NCI-H1436 (cell line): ENCODE results near the gene TCAIM.
A peak's percentile ranks its signal among the peaks of the same experiment; 100 is the strongest.
"Not testable (repeated sequence)": the region's sequence is repeated elsewhere in the genome, so short reads cannot be mapped to it uniquely, and the experiment has no call there.

Source experiments
- DNase-seq: peaks from one replicate; lab custom pipeline; 2025; lab: John Stamatoyannopoulos, UW

TCAIM gene

GRCh38 chr3:44416031-44417030 lies 77.8 kb downstream of the TCAIM start:
- DNase-seq = no peak

GRCh38 chr3:44418118-44418517 lies 79.6 kb downstream of the TCAIM start:
- not testable (repeated sequence) for DNase-seq

- DNase-seq = no peak
Observed at GRCh38 chr3:44418549-44418948, 80.0 kb downstream of the TCAIM start.

- DNase-seq = no peak
Observed at GRCh38 chr3:44419116-44419922, 80.8 kb downstream of the TCAIM start.

GRCh38 chr3:44419923-44420650 lies 81.5 kb downstream of the TCAIM start:
- no peak for DNase-seq

GRCh38 chr3:44420676-44421075 lies 82.1 kb downstream of the TCAIM start:
- DNase-seq = no peak

GRCh38 chr3:44421280-44421679 lies 82.7 kb downstream of the TCAIM start:
- DNase-seq = no peak

GRCh38 chr3:44424758-44425157 lies 86.2 kb downstream of the TCAIM start:
- no peak for DNase-seq

- DNase-seq = peak; percentile 2
Observed at GRCh38 chr3:44427683-44428082, 89.1 kb downstream of the TCAIM start.

- DNase-seq = no peak
Observed at GRCh38 chr3:44428910-44429309, 90.3 kb downstream of the TCAIM start.

GRCh38 chr3:44429459-44429858 lies 90.9 kb downstream of the TCAIM start:
- DNase-seq = no peak

GRCh38 chr3:44430466-44430865 lies 91.9 kb downstream of the TCAIM start:
- no peak for DNase-seq

GRCh38 chr3:44434834-44435510 lies 96.4 kb downstream of the TCAIM start:
- DNase-seq = no peak

- no peak for DNase-seq
Observed at GRCh38 chr3:44436181-44436580, 97.6 kb downstream of the TCAIM start.

- no peak for DNase-seq
Observed at GRCh38 chr3:44437800-44438199, 99.2 kb downstream of the TCAIM start.

- DNase-seq = no peak
Observed at GRCh38 chr3:44439499-44440295, 101.1 kb downstream of the TCAIM start.

- no peak for DNase-seq
Observed at GRCh38 chr3:44442596-44443309, 104.2 kb downstream of the TCAIM start.

GRCh38 chr3:44444437-44444836 lies 105.9 kb downstream of the TCAIM start:
- DNase-seq = no peak

- no peak for DNase-seq
Observed at GRCh38 chr3:44444896-44445691, 106.5 kb downstream of the TCAIM start.
